ENCODE data around the gene COL27A1.

DNA sequence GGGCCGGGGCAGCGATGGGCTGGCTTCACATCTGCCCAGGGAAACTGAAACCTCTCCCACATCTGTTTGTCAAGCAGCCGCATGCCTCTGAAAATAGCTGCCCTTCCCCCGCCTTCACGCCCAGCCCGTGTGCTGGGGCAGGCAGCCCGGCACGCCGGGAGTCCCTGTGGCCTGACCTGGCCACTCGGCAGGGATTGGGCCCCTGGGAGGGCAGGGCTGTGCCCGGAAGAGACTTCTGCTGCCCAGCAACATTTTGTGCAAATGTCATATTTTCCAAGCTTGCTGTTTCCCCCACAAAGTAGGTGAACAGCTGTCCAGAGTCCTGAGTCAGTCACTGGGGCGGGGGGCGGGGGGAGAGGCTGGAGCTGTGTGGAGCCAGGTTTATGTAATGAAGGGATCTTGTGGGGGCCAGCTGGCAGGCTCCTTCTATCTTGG is 8.2 kb downstream of the COL27A1 start:
- TF ChIP-seq POLR2AphosphoS5 (IDR thresholded peaks at IDR 0.05) (no peak), POLR2A (IDR thresholded peaks at IDR 0.05) (no peak)
- TF ChIP-seq, protein P1, sequence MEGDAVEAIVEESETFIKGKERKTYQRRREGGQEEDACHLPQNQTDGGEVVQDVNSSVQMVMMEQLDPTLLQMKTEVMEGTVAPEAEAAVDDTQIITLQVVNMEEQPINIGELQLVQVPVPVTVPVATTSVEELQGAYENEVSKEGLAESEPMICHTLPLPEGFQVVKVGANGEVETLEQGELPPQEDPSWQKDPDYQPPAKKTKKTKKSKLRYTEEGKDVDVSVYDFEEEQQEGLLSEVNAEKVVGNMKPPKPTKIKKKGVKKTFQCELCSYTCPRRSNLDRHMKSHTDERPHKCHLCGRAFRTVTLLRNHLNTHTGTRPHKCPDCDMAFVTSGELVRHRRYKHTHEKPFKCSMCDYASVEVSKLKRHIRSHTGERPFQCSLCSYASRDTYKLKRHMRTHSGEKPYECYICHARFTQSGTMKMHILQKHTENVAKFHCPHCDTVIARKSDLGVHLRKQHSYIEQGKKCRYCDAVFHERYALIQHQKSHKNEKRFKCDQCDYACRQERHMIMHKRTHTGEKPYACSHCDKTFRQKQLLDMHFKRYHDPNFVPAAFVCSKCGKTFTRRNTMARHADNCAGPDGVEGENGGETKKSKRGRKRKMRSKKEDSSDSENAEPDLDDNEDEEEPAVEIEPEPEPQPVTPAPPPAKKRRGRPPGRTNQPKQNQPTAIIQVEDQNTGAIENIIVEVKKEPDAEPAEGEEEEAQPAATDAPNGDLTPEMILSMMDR (IDR thresholded peaks at IDR 0.05), result no peak
